ENCODE measurements around the gene DPYD. TPM values are rescaled to one million over a fixed set of nuclear protein-coding genes. Genes with fewer than 3 reads are reported as not detected.

The DPYD gene
- total RNA-seq, 1 donor from 2014 or later = 11.3 TPM

DNA sequence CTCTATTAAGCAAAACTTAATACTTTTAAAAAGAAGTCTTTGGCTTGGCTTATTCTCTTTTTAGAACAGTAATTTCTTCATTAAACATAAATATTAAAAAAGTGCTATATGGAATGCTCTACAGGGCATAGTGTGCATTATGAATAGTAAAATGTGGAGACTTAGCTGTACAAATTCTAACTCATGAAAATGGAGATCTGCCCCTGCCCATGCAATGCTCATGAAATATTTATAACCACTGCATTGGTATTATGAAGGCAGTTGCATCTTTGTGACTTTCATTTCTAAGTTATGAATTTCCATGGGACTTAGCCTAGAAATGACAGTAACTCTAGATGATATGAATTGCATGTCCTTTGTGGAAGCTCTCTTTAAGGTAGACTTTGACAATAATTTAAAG is 613.3 kb downstream of the DPYD start:
- DNase-seq (ENCODE audit: low read depth) = no peak

DNA sequence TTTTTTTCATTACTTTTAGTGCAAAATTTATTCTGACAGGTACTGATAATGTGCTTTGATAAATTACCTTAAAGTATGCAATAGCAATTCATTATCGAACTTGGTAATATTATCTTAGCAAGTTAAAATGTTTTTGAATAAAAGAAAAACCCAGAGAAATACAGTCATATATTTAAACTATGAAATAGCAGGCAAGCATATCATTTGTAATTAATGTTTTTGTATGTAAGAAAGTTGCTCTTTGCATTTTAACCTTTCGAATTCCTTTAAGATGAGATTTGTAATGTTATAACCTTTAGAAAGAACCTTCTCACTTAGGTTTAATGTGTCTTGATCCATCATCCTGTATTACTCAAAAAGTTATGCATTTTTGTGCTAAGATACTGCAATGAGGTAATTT is 613.7 kb downstream of the DPYD start:
- DNase-seq (ENCODE audit: low read depth) = no peak

- no peak for DNase-seq (ENCODE audit: low read depth)
Observed at GRCh38 chr1:97306504-97306903, 614.3 kb downstream of the DPYD start.

DNA sequence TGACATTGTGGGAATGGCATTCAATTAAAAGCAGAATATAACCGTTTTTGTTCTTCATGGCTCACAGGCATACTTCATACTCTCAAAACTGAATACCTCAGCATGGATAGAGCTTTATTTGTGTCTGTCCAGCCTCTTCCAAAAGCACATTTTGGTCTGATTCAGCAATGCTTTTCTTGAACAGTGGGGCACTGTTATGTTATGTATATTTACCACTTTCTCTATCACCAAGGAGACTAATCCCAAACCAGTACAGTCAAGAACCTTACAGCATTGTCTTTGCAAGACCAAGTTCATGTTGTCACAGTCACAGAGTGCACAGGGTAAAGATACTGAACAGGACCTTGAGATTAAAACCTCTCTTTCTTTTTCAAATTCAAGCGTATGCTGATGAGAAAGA is 616.5 kb downstream of the DPYD start:
- peak; percentile 6 for DNase-seq (ENCODE audit: low read depth)

- DNase-seq (ENCODE audit: low read depth) = no peak
Observed at GRCh38 chr1:97298966-97299365, 621.9 kb downstream of the DPYD start.

- no peak for DNase-seq (ENCODE audit: low read depth)
Observed at GRCh38 chr1:97297611-97298010, 623.2 kb downstream of the DPYD start.

DNA sequence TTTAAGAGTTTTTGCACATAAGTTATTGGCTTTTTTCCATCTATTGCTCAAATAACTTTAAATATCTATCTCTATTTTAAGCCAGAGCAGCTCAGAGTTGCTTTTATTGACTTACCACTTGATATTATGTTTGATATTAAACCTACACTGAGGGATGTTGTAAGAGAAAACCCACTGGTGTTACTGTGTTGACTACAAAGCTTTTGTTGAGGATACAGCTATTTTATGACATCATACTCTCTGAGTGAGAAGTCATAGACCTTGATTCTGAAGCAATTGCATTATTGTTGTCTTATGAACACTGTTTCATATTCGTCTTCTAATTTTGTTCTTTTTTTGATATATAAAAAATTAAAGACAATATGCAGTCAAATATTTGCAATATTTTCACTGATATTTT is 638.9 kb downstream of the DPYD start:
- no peak for DNase-seq (ENCODE audit: low read depth)

- peak; percentile 6 for DNase-seq (ENCODE audit: low read depth)
Observed at GRCh38 chr1:97277891-97278654, 642.8 kb downstream of the DPYD start.

- peak; percentile 11 for DNase-seq (ENCODE audit: low read depth)
Observed at GRCh38 chr1:97271916-97272788, 648.7 kb downstream of the DPYD start.

DNA sequence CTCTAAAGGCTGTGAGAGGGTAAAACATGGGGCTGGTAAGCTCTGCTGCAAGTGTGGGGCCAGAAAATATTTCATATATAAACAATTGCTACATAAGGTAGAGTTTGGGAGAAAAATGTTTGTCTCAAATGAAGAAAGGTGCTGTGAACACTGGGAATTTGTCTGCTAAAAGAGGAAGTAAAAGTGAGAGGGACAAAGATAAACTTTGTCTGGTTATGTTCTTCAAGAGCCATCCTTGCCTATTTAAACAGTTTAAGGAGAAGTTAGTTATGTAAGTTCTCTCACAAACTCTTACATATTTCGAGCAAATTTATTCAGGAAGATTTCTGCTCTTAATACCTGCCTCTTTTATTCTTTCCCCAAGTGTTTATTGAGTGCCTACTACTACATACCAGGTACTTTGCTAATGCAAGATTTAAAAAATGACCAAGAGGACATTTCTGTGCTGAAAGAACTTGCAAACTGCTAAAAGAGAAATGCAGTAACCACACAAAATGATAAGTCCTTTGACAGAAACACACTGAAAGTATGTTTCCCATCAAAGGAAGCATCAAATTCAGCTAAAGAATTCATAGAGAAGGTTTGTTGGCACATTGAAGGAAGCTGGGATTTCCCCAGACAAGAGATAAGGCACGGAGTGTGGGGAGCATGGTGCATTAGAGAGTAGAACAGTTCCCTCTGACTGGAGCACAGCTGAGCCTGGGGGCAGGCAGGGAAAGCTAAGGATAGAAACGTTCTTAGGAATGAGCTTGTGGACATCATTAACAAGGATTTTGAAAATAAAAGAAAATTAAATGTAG is 650.1 kb downstream of the DPYD start:
- no peak for DNase-seq (ENCODE audit: low read depth)

- DNase-seq (ENCODE audit: low read depth) = no peak
Observed at GRCh38 chr1:97265630-97266029, 655.2 kb downstream of the DPYD start.

- no peak for DNase-seq (ENCODE audit: low read depth)
Observed at GRCh38 chr1:97262842-97263241, 658.0 kb downstream of the DPYD start.

- no peak for DNase-seq (ENCODE audit: low read depth)
Observed at GRCh38 chr1:97258597-97258996, 662.2 kb downstream of the DPYD start.

DNA sequence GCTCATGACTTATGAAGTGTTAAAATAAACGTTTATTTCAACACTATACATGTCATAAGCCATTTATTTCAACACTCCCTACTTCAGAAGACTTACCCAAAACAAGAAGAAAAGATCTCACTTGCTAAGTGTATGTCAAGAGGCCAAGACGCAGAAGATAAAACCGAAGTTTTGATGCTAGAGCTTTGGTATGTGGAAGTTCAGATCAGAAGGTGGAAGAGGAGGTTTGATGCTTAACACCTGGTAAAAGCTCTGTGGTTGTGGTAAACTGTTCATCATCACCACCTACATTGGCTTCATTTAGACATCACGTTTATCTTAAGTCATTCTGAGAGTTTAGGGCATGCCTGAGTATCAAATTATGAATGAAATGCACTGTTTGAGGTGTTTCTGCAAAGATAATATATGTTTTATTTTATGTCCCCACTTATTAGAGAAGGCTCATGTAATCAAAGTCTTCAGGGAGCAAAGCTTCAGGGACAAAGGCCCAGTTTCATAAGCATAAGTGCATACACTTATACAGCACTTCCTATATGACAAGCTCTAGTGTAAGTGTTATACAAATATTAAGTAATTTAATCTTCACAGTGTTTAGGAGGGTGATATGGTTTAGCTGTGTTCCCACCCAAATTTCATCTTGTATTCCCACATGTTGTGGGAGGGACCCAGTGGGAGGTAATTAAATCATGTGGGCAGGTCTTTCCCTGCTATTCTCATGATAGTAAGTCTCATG is 665.9 kb downstream of the DPYD start:
- DNase-seq (ENCODE audit: low read depth) = no peak

DNA sequence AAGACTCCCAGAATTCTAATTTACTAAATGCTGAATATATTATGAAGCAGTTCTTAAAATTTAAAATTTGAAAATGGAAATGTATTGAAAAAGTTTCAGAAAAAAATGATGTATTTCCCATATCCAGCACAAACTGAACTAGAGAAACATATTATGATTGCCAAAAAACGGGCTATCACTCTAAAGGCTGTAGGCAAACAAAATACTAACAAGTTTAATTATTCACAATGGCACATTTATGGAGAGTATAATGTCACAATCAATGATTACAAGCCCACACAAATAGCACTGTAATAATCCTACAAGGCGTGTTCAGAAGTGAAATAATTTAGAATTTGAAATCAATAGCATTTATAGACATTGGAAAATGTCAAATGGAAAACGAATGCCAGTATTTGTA is 667.9 kb downstream of the DPYD start:
- DNase-seq (ENCODE audit: low read depth) = no peak

GRCh38 chr1:97252076-97252475 is 668.8 kb downstream of the DPYD start:
- DNase-seq (ENCODE audit: low read depth) = peak; percentile 30

DNA sequence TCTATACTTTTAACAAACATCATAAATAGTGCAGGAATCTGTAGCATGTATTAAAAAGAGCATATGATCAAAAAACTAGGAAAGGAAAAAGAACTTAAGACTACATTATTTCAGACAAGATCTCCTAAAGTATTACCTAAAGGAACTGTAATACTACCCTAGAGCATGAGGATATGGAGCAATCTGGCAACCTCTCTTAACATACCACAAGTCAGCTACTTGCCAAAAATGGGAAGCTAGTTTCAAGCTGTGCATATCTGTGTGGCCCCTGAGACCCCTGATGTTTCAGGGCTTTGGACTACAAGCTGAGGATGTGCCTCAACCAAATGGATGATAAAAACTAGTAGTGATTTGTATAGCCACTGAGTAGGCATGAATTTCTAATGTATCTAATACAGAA is 673.6 kb downstream of the DPYD start:
- DNase-seq (ENCODE audit: low read depth) = no peak

DNA sequence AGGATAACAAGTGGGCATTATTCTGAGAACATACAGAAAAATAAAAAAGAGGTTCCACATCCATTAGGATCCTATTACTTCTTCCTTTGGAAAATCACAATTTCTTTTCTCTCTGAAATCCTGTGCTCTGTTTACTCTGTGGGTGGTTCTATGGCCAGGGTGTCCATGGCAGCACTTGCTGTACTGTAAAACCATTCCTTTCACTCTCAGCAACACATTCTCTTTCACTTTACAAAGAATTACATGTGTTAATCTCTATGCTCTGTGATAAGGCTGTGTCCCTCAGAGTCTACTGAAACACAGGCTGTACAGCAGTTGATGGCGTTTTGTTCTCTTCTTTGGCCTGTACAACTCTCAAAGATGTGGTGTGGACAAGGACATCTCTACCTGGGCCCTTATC is 675.2 kb downstream of the DPYD start:
- peak; percentile 7 for DNase-seq (ENCODE audit: low read depth)

- no peak for DNase-seq (ENCODE audit: low read depth)
Observed at GRCh38 chr1:97245026-97245425, 675.8 kb downstream of the DPYD start.

- peak; percentile 10 for DNase-seq (ENCODE audit: low read depth)
Observed at GRCh38 chr1:97243973-97244560, 676.8 kb downstream of the DPYD start.

- DNase-seq (ENCODE audit: low read depth) = no peak
Observed at GRCh38 chr1:97238816-97239215, 682.0 kb downstream of the DPYD start.

Data from myocyte (in vitro differentiated cells).